SK-N-SH (cell line): ENCODE results near the gene CHSY1. TPM values are rescaled to one million over a fixed set of nuclear protein-coding genes. Genes with fewer than 3 reads are reported as not detected.

Experiments
- CTCF ChIA-PET: fragments of 300-600, 350-600 bp; formaldehyde crosslinking; extraction: SDS; loops from one replicate; lab custom pipeline; 2021; lab: Yijun Ruan, JAX
- POLR2A ChIA-PET: fragments of 350-600 bp; sonication (Branson Sonifier 250); formaldehyde crosslinking; extraction: SDS; loops from one replicate; lab custom pipeline; 2020; ENCODE audit warnings: antibody characterized with exemption, inconsistent platforms; lab: Yijun Ruan, JAX
- DNase-seq: peaks from one replicate; pipeline ENCODE4 v3.0.0; 2012
- H2AFZ ChIP-seq: fragments of 200-600 bp; sonication (generic); 2 replicates; pipeline ENCODE4 v1.8.1; 2016; ENCODE audit warnings: antibody characterized with exemption, mild to moderate bottlenecking, low read depth
- H3F3A ChIP-seq: fragments of 200-600 bp; sonication (generic); replicated peaks from 2 replicates; pipeline ENCODE3; 2016; ENCODE audit warnings: antibody characterized with exemption, mild to moderate bottlenecking; ENCODE audit not compliant: insufficient read depth
- H3K27ac ChIP-seq, 2 experiments: fragments of 200-500 bp in 1 of 2; fragments of 200-600 bp in 1 of 2; sonication (Bioruptor generic) in 1 of 2; sonication (generic), shearing (Covaris generic) in 1 of 2; 2 replicates each; pipeline versions ENCODE4 v1.5.1 to v1.6.1; 2014 to 2016; ENCODE audit warnings: low read depth in 2 of 2, inconsistent platforms in 1 of 2, low read length in 1 of 2, mild to moderate bottlenecking in 1 of 2, mixed read lengths in 1 of 2
- H3K27me3 ChIP-seq: fragments of 200-600 bp; sonication (generic), shearing (Covaris generic); 2 replicates; pipeline ENCODE4 v1.6.1; 2016; ENCODE audit warnings: mixed run types; ENCODE audit not compliant: insufficient read depth
- H3K36me3 ChIP-seq, 2 experiments: fragments of 200-500 bp in 1 of 2; fragments of 200-600 bp in 1 of 2; sonication (Bioruptor generic) in 1 of 2; sonication (generic) in 1 of 2; replicated peaks in 1 of 2; 2 replicates each; pipeline versions ENCODE3 to v1.5.1; 2014 to 2016; ENCODE audit warnings: low read length in 1 of 2, mild to moderate bottlenecking in 1 of 2; ENCODE audit not compliant: insufficient read depth in 2 of 2, control insufficient read depth in 1 of 2
- H3K4me1 ChIP-seq, 2 experiments: fragments of 200-500 bp in 1 of 2; fragments of 200-600 bp in 1 of 2; sonication (Bioruptor generic) in 1 of 2; sonication (generic), shearing (Covaris generic) in 1 of 2; 2 replicates each; pipeline versions ENCODE4 v1.5.1 to v1.6.1; 2014 to 2016; ENCODE audit warnings: low read depth in 1 of 2, low read length in 1 of 2, mixed run types in 1 of 2; ENCODE audit not compliant: insufficient read depth in 2 of 2, control insufficient read depth in 1 of 2
- H3K4me2 ChIP-seq: fragments of 200-600 bp; sonication (generic), shearing (Covaris generic); 2 replicates; pipeline ENCODE4 v1.6.1; 2017; ENCODE audit warnings: mixed run types
- H3K4me3 ChIP-seq, 2 experiments: fragments of 200-500 bp in 1 of 2; fragments of 200-600 bp in 1 of 2; sonication (Bioruptor generic) in 1 of 2; sonication (generic), shearing (Covaris generic) in 1 of 2; 2 replicates each; pipeline versions ENCODE4 v1.5.1 to v1.8.1; 2014 to 2016; ENCODE audit warnings: low read depth in 2 of 2, inconsistent platforms in 1 of 2, low read length in 1 of 2, mild to moderate bottlenecking in 1 of 2, mixed read lengths in 1 of 2, moderate library complexity in 1 of 2
- H3K79me2 ChIP-seq: fragments of 200-600 bp; sonication (generic); 2 replicates; pipeline ENCODE4 v1.8.1; 2017; ENCODE audit warnings: mild to moderate bottlenecking; ENCODE audit not compliant: insufficient read depth
- H3K9ac ChIP-seq: fragments of 200-600 bp; sonication (generic); 2 replicates; pipeline ENCODE4 v1.6.1; 2017; ENCODE audit warnings: mixed run types
- H3K9me2 ChIP-seq: fragments of 200-600 bp; sonication (generic); 2 replicates; pipeline ENCODE4 v1.6.1; 2017; ENCODE audit warnings: mixed run types
- H3K9me3 ChIP-seq: fragments of 200-600 bp; sonication (generic); 2 replicates; pipeline ENCODE4 v1.6.1; 2017; ENCODE audit warnings: mixed run types, mild to moderate bottlenecking, moderate library complexity
- H4K20me1 ChIP-seq: fragments of 200-600 bp; sonication (generic); 2 replicates; pipeline ENCODE4 v1.6.1; 2017; ENCODE audit warnings: mild to moderate bottlenecking, mixed run types; ENCODE audit not compliant: insufficient read depth
- CTCF ChIP-seq: fragments of 200-600 bp; sonication (generic); IDR thresholded peaks from 2 replicates; pipeline ENCODE4 v1.6.1; 2017; ENCODE audit warnings: antibody characterized with exemption, mild to moderate bottlenecking, moderate library complexity
- GABPA ChIP-seq: IDR thresholded peaks from 2 replicates; pipeline ENCODE4 v1.4.0; 2012; ENCODE audit warnings: low read depth, mild to moderate bottlenecking
- IRF3 ChIP-seq: fragments of 150-350 bp; IDR thresholded peaks from 2 replicates; pipeline ENCODE4 v1.6.1; 2016; ENCODE audit warnings: mild to moderate bottlenecking, low read depth, low read length
- JUND ChIP-seq: IDR thresholded peaks from 2 replicates; pipeline ENCODE4 v1.4.0; 2012
- MAX ChIP-seq: IDR thresholded peaks from 2 replicates; pipeline ENCODE4 v1.4.0; 2012; ENCODE audit warnings: low read depth
- NRF1 ChIP-seq: IDR thresholded peaks from 2 replicates; pipeline ENCODE4 v1.6.1; 2012; ENCODE audit warnings: low read depth, mild to moderate bottlenecking, low read length
- POLR2AphosphoS5 ChIP-seq: IDR thresholded peaks from 2 replicates; pipeline ENCODE4 v1.6.1; 2012; ENCODE audit warnings: low read depth, low read length
- RAD21 ChIP-seq: IDR thresholded peaks from 2 replicates; pipeline ENCODE4 v1.6.1; 2012; ENCODE audit warnings: mild to moderate bottlenecking, low read length
- RCOR1 ChIP-seq: fragments of 150-350 bp; IDR thresholded peaks from 2 replicates; pipeline ENCODE4 v1.6.1; 2017; ENCODE audit warnings: antibody characterized with exemption, low read length
- RFX5 ChIP-seq: IDR thresholded peaks from 2 replicates; pipeline ENCODE4 v1.6.1; 2012; ENCODE audit warnings: mild to moderate bottlenecking, improper control_type of control experiment, low read length
- SMC3 ChIP-seq: IDR thresholded peaks from 2 replicates; pipeline ENCODE4 v1.6.1; 2012; ENCODE audit warnings: low read depth, low read length, improper control_type of control experiment
- USF1 ChIP-seq: IDR thresholded peaks from 2 replicates; pipeline ENCODE4 v1.4.0; 2012; ENCODE audit warnings: low read depth, borderline replicate concordance
- WGBS: methylation state at CpG from one replicate; pipeline ENCODE4 v1.1.6; 2017; ENCODE audit warnings: low lambda C conversion rate; 5-methylcytosine and 5-hydroxymethylcytosine counted together
- polyA plus RNA-seq, 3 experiments: library from polyadenylated mRNA; depleted of rRNA; stranded (reverse); fragments of >200 nt; gene quantifications; 2 replicates each; pipeline ENCODE4 v1.2.3, GENCODE V29; 2012

CHSY1 gene
- polyA plus RNA-seq, 1 of the 3 experiments (the other 2 are of a cell fraction): 15.7 TPM

- TF ChIP-seq IRF3: no peak
Observed at GRCh38 chr15:101135532-101136166, 116.2 kb downstream of the CHSY1 start (continued).

- no peaks in the 10 kb centered on the region for H3K79me2 ChIP-seq
- no peak overlapping the region for H3K9ac ChIP-seq
- POLR2A ChIA-PET: no interaction called here
- H3K27me3 ChIP-seq: no peaks in the 10 kb centered on the region
- H3K9me2 ChIP-seq: no peaks in the 10 kb centered on the region
- no peaks in the 10 kb centered on the region for H3K36me3 ChIP-seq
- H4K20me1 ChIP-seq: no peaks in the 10 kb centered on the region
- H3K4me2 ChIP-seq: no peak overlapping the region
- no peaks in the 10 kb centered on the region for H3F3A ChIP-seq
- H3K4me1 ChIP-seq: peaks cover 0 to 40% of the 10 kb centered on the region in 2 experiments; a peak in 1 of 4 replicates
- no peak overlapping the region for H3K4me3 ChIP-seq
- H2AFZ ChIP-seq: no peak overlapping the region
- CTCF ChIA-PET: interaction anchor here (0.9 to 1.3 kb wide), 2 partner anchors 8 to 13 kb away, joined by 3 to 5 read pairs; no protein-coding TSS in a partner anchor
- DNase-seq: no peak
- peak overlapping the region in 1 of 2 experiments; percentile 68; a peak in 1 of 4 replicates for H3K27ac ChIP-seq
- WGBS: 94% methylated on average over 5 of the region's 5 CpGs
- no peak for TF ChIP-seq CTCF
- TF ChIP-seq RCOR1: no peak
- TF ChIP-seq RFX5: no peak
- no peak for TF ChIP-seq GABPA
- no peak for TF ChIP-seq USF1
- TF ChIP-seq RAD21: no peak
- no peak for TF ChIP-seq SMC3
- no peak for TF ChIP-seq MAX
- no peak for TF ChIP-seq JUND
- no peak for TF ChIP-seq POLR2AphosphoS5
- no peak for TF ChIP-seq NRF1
- H3K9me3 ChIP-seq: no peaks in the 10 kb centered on the region
Observed at GRCh38 chr15:101134780-101135179, 117.1 kb downstream of the CHSY1 start.
